ENCODE results near the gene ZNF830.
"Not testable (repeated sequence)": the region's sequence is repeated elsewhere in the genome, so short reads cannot be mapped to it uniquely, and the experiment has no call there.

DNA sequence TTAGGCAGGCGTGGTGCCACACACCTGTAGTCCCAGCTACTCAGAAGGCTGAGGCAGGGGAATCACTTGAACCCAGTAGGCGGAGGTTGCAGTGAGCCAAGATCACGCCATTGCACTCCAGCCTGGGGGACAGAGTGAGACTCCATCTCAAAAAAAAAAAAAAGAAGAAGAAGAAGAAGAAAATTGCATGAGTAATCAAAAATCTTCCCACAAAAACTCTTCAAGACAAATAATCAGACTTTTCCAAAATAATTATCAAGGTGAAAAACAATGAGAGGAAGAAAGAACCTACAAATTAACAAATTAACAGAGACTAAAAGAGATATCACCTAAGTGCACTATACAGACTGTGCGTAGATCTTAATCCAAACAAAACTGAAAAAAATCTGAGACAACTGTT is 10.6 kb upstream of the ZNF830 start:
- TF ChIP-seq, protein P1, sequence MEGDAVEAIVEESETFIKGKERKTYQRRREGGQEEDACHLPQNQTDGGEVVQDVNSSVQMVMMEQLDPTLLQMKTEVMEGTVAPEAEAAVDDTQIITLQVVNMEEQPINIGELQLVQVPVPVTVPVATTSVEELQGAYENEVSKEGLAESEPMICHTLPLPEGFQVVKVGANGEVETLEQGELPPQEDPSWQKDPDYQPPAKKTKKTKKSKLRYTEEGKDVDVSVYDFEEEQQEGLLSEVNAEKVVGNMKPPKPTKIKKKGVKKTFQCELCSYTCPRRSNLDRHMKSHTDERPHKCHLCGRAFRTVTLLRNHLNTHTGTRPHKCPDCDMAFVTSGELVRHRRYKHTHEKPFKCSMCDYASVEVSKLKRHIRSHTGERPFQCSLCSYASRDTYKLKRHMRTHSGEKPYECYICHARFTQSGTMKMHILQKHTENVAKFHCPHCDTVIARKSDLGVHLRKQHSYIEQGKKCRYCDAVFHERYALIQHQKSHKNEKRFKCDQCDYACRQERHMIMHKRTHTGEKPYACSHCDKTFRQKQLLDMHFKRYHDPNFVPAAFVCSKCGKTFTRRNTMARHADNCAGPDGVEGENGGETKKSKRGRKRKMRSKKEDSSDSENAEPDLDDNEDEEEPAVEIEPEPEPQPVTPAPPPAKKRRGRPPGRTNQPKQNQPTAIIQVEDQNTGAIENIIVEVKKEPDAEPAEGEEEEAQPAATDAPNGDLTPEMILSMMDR (IDR thresholded peaks at IDR 0.05) = not testable (repeated sequence)
- not testable (repeated sequence) for TF ChIP-seq POLR2A, EP300 (IDR thresholded peaks at IDR 0.05)

Measured in tibial nerve (tissue), 4 donors.